ENCODE measurements around the gene FOXD4L4.
"Not testable (repeated sequence)": the region's sequence is repeated elsewhere in the genome, so short reads cannot be mapped to it uniquely, and the experiment has no call there.

The FOXD4L4 gene

DNA sequence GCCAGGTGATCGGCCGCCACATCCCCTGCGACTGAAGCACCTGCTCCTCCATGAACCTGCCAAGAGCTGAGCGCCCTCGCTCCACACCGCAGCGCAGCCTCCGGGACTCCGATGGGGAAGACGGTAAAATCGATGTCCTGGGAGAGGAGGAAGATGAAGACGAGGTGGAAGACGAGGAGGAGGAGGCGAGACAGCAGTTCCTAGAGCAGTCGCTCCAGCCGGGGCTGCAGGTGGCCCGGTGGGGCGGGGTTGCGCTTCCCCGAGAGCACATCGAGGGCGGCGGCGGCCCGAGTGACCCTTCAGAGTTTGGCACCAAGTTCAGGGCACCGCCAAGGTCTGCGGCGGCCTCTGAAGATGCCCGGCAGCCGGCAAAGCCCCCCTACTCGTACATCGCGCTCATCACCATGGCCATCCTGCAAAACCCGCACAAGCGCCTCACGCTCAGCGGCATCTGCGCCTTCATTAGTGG lies at the start of gene FOXD4L4:
Gene FOXD4L4 (plus strand): TSS at position 51 of the 469 bp plus-strand sequence. CDS start 0 bp downstream, at position 51.
- DNase-seq (ENCODE audit: low spot score), result not testable (repeated sequence)

DNA sequence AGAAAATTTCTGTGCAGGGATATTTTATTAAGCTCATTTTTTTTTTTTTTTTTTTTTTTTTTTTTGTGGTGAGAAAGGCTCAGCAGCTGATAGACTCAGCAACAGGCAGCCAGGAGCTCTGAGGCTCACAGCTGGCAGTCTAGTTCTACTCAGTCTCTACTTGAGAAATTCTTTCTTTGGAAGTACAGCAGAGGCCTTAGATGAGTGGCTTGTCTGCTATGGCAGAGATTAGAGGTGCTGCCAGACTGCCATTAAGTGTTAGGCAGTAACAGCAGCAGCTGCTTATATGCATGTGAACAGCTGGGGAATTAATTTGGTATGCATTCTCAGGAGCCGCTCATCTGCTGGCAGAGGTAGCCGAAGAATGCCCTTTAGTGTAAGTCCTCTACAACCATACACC lies 33.4 kb upstream of the FOXD4L4 start:
- DNase-seq (ENCODE audit: low spot score), result not testable (repeated sequence)

DNA sequence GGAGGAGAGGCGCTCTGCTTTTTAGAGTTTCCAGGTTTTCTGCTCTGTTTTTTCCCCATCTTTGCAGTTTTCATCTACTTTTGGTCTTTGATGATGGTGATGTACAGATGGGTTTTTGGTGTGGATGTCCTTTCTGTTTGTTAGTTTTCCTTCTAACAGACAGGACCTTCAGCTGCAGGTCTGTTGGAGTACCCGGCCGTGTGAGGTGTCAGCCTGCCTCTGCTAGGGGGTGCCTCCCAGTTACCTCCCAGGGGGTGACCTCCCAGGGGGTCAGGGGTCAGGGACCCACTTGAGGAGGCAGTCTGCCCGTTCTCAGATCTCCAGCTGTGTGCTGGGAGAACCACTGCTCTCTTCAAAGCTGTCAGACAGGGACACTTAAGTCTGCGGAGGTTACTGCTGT lies 22.5 kb upstream of the FOXD4L4 start:
- not testable (repeated sequence) for DNase-seq (ENCODE audit: low spot score)

DNA sequence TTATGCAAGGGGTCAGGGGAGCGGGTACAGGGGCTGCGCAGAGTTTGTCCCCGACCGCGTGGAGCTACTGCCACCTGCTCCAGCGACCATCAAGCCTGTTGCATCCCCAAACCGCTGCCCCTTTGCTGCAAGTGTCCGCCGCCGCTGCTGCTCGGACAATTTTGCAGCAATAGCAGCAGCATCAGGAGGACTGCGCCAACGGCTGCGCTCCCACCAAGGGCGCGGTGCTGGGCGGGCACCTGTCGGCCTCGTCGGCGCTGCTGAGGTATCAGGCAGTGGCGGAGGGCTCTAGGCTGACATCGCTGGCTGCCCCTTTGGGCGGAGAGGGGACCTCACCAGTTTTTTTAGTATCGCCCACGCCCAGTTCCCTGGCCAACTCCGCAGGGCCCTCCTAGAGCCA lies 1.2 kb downstream of the FOXD4L4 start:
- not testable (repeated sequence) for DNase-seq (ENCODE audit: low spot score)

Measured in GM20000 (cell line).